HG02884 (cell line): ENCODE data around the gene AMY1C.
"Not testable (repeated sequence)": the region's sequence is repeated elsewhere in the genome, so short reads cannot be mapped to it uniquely, and the experiment has no call there.

Experiments used
- ATAC-seq: cut with Tn5 transposase; IDR thresholded peaks from one replicate; pipeline ENCODE4 v1.9.1; 2021; ENCODE audit warnings: mild to moderate bottlenecking, moderate library complexity; ENCODE audit not compliant: unreplicated experiment

AMY1C gene

GRCh38 chr1:103749598-103749997 is at the start of gene AMY1C:
TSS of gene AMY1C (plus strand) at chr1:103749898. CDS start at chr1:103750470, 572 bp downstream.
- ATAC-seq = not testable (repeated sequence)

- ATAC-seq = not testable (repeated sequence)
Measured at GRCh38 chr1:103700669-103701068, 49.0 kb upstream of the AMY1C start.

DNA sequence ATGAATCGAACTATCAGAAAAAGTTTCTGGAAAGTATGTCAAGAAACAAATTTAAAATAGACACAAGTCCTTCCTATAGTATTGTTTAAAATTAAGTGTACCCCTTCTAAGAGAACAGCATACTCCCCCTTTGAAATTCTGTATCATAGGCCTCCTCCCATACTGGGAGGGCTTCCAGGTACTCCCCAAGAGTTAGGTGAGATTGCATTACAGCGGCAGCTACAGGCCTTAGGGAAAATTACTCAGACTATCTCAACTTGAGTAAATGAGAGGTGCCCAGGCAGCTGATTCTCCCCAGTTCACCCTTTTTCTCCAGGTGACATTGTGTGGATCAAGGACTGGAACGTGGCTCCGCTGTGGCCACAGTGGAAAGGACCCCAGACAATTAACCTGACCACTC is 48.4 kb upstream of the AMY1C start:
- ATAC-seq = not testable (repeated sequence)

- not testable (repeated sequence) for ATAC-seq
Measured at GRCh38 chr1:103707670-103708069, 42.0 kb upstream of the AMY1C start.

GRCh38 chr1:103710381-103710780 is 39.3 kb upstream of the AMY1C start:
- ATAC-seq = not testable (repeated sequence)

GRCh38 chr1:103717404-103717803 is 32.3 kb upstream of the AMY1C start:
- ATAC-seq = not testable (repeated sequence)

DNA sequence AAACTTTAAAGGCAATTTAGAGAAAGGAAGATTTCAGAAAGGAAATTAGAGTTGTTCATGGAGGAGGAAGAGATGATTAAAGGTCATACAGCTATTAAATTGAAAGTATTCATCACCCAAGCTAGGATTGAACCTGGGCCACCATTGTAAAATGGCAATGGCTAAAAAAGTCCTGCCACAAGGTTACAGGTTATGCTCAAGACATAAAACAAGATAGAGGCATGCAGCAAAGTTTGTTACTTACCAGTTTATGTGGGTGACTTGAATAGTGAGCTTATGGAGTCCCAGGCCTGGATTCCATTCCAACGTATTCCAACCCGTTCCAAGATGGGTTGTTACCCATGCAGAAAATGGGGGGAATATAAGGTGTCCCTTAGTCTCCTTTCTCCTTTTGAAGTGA is 28.2 kb upstream of the AMY1C start:
- not testable (repeated sequence) for ATAC-seq

DNA sequence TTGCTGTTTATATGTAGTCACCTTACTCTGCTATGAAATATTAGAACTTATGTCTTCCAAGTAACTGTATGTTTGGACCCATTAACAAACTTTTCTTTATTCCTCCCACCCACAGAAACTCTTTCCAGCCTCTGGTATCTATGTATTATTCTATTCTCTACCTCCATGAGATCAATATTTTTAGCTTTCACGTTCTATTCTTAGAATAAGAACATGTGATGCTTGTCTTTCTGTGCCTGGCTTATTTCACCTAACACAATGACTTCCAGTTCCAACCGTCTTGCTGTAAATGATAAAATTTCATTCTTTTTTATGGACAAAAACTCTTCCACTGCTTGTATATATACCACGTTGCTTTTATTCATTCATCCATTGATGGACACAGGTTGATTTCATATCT is 14.4 kb upstream of the AMY1C start:
- not testable (repeated sequence) for ATAC-seq

DNA sequence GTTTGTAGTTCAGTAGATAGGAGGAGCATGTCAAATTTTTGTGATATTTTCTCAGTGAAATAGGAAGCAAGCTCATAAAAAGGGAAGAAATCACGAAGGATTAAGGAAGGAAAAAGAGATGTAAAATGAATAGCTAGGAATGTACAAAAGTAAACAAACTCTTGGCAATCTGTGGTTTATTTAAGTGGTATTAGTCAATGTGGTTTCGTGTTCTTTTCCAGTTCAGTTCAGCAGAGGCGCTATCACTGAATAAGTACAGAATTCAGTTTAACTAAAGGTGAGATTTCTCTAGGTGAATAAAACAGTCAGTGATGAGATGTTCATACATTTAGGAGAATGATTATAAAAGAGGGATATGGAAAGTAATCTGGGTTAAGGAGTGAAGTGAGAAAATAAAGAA is 11.7 kb upstream of the AMY1C start:
- ATAC-seq = not testable (repeated sequence)

GRCh38 chr1:103744449-103744848 is 5.2 kb upstream of the AMY1C start:
- not testable (repeated sequence) for ATAC-seq

DNA sequence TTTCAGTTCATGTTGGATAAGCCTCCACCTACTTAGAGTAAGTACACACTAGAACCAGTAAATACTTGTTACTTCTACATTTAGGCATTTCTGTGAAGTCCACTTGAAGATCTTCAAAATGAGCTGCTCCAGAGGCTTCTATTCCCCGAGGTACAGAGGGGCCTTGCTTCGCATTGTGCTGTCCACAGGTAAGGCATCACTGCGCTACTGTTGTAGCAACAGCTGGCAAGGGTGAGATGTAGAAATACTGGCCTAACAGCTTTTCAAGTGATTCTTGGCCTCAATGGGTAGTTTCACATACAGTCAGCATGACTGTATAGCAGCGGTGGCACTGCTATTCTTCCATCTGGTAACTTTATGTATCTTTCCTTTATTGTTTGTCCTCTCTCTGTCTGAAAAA is 4.7 kb upstream of the AMY1C start:
- not testable (repeated sequence) for ATAC-seq

GRCh38 chr1:103748273-103748672 is 1.4 kb upstream of the AMY1C start:
- ATAC-seq = not testable (repeated sequence)

DNA sequence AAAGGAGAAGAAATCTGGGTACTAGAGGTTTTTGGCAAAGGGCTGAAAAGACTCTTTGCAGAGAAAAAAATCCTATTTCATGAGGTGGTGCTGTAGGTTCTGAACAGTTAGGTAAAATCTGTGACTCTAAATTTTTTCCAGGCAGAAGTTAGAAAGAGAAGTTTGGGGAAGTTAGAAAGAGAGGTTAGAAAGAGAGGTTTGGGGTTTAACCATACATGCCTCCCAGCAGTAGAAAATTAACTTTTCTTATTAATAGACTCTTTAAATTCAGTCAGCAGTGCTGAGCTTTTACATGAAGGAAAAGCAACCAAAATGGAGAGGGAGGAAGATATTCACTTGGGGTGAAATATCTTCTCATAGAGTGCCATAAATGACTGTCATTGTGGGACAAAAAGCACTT is 12.2 kb downstream of the AMY1C start:
- no peak for ATAC-seq

DNA sequence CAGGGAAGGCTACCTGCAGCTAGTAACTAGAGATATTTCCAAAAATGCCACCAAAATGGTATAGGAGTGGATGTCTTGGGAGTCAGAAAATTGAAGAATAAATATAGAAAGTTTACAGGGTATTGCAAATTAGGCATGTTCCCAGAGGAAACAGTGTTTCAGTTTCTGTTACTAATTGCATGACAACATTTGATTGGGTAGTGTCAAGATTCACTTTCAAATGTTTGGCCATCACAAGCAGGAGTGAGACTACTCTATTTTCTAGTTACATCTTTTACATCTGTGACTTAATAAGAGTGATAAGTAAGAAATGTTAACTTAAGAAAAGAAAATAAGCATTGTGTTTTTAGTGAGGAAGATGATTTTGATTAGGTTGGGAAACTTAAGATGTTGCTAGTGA is 30.2 kb downstream of the AMY1C start:
- ATAC-seq = no peak

GRCh38 chr1:103783944-103784377 is 34.3 kb downstream of the AMY1C start:
- peak; percentile 58 for ATAC-seq

DNA sequence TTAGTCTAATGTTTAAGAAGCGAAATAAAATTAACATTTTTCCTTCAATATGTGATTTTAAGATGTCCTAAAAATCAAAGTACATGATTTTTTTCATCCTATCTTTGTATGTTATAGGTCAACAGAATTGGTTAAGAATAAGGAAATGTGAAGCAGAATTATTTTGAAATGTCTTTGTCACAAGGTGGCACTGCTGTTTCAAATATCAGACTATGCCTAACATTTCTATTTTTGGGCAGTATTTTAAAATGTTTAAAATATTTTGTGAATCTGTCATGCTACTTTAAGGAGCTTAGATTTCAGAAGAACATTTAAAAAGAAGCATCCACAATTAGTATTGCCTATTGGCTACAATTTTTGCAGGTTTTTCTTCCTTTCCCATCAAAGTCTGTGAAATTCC is 38.7 kb downstream of the AMY1C start:
- no peak for ATAC-seq

DNA sequence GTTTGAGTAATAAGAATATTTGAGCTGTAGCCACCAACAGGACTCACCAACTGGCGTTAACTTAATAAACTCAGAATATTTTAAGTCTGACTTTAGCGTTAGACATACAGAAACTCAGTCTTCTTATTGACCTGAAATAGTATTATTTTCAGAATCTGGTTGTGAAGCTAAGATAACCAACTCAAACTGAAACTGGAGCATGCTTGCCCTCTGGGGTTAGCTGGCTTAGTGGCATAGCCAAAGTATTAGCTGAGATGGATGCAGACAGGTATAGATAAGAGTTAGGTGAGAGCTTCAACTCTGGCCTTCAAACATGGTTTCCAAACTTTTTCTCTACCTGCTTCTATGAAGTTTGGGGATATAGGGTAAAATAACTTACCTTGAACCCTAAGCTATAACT is 40.5 kb downstream of the AMY1C start:
- ATAC-seq = no peak
